Activated naive CD8-positive, alpha-beta T cell treated with anti-CD3 and anti-CD28 coated beads, Interleukin-2, amount 50 U/mL, for 16 hours (primary cell): Measurements from ENCODE around the gene ANKRD33B.

Source experiments
- DNase-seq: peaks from one replicate; pipeline ENCODE4 v3.0.0-alpha.2; 2020; ENCODE audit warnings: low read depth, low spot score

Gene ANKRD33B

DNA sequence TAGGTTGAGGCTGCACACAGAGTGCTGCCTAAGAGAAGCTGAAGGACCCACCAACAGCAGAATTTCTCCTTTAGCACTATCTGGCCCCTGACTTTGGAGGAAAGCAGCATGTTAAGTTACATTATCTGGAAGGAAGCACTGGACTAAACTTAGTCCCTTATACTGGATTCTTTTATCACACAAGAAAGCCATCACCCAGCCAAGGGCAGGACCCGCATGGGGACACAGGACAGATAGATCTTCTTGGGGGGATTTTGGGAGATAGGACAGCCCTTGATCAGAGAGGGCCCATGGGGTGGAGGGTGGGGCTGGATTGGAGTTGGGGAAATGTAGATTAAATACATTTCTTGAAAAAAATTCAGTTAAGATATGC, 14.4 kb downstream of the ANKRD33B start:
- DNase-seq: no peak

DNA sequence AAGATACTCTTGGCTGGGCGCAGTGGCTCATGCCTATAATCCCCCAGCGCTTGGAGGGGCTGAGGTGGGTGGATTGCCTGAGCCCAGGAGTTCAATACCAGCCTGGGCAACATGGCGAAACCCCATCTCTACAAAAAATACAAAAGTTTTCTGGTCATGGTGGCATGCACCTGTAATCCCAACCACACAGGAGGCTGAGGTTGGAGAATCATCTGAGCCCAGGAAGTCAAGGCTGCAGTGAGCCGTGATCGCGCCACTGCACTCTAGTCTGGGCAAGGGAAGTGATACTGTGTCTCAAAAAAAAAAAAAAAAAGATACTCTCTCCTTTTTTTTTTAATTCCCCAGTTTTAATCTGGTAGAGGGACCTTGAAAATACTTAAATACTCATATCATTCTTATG, 15.0 kb downstream of the ANKRD33B start:
- no peak for DNase-seq

GRCh38 chr5:10579536-10580521, 16.0 kb downstream of the ANKRD33B start:
- no peak for DNase-seq

DNA sequence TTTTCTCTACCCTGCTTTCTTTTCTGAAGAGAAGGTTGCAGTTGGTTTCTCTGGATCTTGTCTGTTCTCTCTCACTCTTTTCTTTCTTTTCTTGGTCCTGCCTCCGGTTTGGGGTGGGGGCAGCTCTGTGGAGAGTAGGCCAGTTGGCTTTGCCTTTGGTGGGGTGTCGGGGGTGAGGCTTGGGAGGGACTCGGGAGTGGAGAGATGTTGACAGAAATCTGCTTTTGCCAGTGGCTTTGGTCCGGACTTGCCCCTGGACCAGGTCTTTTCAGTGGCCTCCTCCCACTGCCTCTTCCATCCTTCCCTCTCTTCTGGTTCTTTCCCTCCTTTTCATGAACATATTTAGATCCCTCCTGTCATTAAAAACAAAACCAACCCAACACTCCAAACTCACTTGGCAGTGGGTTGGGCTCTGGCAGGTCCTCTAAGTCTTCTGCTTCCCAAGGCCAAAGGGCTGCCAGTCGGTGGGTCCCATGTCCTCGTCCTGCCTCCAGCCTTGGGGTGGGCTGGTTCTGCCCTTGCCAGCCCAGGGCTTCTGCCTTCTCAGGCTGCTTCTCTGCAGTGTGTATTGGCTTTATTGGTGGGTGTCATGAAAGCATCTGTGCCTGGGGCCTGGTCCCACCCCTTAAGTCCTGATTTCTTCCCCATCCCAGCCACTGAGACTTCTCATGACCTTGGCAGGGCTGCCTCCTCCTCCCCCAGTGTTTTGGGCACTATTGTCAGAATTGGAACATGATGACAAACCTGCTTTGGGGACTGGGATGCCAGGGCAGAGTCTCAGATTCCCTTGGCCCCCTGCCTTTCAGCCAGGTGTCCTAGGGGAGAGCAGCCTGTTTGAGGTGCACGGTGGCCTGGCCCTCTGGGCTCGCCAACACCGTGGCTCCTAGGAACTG, 16.9 kb downstream of the ANKRD33B start:
- DNase-seq: no peak

- no peak for DNase-seq
These were observed 17.5 kb downstream of the ANKRD33B start for GRCh38 chr5:10581424-10581748.

DNA sequence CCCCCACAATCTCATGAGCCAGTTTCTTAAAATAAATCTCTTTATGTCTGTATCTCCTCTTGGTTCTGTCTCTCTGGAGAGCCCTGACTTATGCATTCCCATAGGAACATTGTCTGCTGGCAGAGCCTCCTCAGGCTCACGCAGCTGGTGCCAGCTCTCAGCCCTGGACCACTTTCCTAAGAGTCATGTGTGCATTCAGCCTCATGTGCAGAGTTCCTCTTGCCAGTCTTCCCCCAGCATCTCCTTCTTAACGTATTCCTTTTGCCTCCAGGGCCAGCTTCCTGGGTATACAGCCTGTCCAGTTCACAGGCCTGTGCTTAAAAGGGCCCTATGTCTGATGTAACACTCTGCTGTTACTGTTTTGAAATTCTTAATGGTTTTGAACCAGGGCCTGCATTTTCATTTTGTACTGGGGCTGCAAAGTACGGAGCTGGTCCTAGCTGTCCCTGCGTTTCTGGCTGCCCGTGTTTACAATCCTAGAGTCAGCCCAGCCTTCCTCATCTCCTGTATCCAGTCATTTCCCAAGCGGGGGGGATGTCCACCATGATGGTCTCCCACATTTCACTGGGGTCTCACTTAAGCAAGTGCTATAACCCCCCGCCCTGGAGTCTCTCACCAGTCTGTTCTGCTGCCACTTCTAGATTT, 18.1 kb downstream of the ANKRD33B start:
- DNase-seq: no peak

DNA sequence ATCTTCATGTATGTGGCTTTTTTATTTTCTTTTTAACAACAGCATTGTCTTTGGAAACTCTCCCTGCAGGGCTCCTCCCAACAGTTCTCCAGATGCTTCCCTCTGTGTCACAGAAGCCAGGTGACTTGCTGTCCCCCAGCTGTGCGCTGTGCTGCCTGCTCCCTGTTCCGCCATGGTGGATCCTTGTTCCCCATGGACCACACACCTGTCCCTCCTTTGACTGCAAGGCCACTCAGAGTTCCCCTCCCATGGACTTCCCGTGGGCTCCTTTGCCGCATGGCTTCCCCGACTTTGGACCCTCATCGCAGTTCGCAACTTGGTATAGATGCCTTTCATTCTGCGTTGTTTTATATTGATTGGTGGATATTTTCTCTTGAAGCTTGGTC, 18.6 kb downstream of the ANKRD33B start:
- no peak for DNase-seq

DNA sequence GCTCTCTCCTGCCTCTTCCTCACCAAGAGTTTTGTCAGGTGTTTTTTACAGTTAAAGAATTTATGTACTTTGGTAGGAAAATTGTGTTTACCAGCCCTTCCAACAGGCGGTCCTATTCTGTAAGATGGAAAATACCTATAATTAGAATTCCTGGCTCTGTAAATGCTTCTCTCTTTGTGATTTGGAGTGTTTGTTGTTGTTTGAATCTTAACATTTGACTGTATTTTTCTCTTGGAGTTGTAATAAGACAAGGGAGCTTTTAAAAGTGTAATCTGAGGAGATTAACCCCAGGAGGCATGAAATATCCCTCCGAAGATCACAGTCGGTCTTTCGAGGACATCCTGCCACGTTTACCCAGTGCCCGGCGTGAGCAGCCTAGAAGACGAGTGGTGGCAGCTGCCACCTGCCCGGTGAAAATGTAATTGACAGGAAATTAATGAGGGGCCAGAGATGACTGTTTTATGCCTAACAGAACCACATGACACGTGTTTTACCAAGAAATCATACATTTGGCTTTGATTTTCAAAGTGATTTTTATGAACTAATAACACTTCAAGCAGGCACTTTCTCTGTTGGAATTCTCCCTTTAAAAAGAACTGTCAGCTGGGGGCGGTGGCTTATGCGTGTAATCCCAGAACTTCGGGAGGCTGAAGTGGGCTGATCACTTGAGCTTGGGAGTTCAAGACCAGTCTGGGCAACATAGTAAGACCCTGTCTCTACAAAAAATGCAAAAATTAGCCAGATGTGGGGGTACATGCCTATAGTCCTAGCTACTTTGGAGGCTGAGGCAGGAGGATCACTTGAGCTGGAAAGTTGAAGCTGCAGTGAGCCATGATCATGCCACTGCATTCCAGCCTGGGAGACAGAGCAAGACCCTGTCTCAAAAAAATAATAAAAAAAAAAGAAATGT, 20.0 kb downstream of the ANKRD33B start:
- DNase-seq: no peak

DNA sequence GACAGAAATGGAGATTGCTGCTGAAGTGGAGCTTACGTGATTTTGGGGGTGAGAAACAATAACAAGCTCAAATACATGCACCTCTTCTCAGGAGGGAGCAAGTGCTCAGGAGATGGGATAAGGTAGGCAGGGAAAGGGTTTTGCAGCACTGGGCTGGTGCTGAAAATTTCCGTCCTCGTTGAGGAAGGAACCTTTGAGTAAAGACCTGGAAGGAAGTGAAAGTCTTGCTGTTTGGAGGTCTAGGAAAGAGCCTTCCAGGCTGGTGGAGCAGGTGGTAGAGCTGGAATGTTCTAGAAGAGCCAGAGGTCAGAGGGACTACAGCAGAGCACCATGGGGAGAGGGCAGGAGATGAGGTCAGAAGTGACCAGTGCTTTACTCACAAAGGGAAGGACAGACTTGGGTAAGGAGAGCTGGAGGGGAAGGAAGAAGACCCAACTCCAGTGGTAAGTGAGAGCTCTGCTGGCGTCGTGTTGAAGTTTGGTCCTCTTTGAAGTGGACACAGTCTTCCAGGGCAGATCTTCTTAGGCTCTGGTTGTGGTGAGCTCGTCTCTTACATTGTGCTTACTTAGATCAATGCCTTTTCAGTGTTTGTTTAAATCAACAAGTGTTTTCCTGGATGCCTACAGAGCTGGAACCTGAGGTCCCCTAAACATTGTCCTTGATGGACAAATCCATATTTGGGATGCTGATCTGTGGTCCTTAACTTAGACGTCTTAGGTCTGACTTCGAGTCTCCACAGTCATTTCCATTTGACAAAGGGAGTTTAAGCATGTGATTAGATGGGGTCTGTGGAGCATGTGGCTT, 21.0 kb downstream of the ANKRD33B start:
- DNase-seq: no peak

GRCh38 chr5:10585518-10585915, 21.6 kb downstream of the ANKRD33B start:
- no peak for DNase-seq

DNA sequence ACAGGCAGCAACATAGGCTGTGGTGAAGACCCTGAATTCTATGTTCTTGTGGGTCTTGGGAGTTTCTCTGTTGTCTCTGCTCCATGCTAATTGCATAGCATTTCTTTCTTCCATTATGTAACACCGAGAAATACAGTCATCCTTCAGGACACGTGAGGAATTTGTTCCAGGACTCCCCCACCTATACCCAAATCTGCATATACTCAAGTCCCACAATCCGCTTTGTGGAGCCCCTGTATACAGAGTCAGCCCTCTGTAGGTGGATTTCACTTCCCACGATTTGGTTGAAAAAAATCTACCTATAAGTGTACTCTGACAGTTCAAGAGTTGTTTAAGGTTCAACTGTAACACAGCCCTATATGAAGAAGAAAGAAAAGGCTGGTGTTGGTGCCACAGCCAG, 22.1 kb downstream of the ANKRD33B start:
- no peak for DNase-seq

DNA sequence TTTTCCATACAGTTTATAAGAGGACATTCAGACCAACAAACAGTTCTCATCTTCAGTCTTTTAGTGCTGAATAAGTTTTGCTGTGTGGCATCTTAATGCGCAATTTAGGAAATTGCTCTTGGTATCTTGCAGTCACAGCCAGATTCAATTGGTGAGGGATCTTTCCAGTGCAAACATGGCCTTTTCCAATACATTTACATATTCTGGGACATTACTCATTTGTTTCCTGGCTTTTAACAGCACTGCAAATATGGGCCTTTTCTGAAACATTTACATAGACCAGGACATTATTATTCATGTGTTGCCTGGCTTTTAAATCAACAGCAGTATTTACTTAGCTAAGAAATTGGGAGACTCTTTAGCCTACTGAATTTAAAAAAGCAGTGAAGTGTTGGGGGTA, 22.7 kb downstream of the ANKRD33B start:
- DNase-seq: no peak

GRCh38 chr5:10588109-10588775, 24.4 kb downstream of the ANKRD33B start:
- DNase-seq: no peak

DNA sequence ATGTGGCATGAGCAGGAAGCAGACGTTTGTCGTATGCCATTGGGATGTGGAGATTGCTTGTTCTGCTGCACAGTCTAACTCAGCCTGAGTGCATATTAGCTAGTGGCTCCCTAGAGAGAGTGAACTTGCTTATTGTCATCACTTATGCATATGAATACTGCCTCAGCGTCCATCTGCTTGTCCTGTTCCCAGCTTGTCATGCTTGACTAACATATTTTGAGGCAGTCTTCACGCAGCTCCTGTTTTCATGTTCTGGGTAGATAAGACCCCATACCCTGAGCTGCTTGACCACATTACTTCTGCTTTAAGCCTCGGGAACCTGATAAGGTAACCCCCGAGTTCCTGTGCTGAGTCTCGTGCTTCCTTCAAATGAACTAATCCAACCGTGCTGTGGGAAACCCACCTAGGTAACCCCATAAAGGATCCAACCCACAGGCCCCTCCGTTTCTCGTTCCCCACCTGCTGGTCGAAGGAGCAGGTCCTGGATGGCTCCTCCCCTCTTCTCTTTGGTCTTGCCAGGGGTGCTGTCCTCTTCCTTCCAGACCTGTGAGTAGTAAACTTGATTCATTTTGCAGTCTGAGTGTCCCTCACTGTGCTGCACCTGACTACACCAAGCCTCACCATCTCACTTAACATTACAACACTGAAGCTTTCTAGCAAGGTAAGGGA, 25.0 kb downstream of the ANKRD33B start:
- no peak for DNase-seq

GRCh38 chr5:10590226-10590999, 26.5 kb downstream of the ANKRD33B start:
- DNase-seq: no peak

DNA sequence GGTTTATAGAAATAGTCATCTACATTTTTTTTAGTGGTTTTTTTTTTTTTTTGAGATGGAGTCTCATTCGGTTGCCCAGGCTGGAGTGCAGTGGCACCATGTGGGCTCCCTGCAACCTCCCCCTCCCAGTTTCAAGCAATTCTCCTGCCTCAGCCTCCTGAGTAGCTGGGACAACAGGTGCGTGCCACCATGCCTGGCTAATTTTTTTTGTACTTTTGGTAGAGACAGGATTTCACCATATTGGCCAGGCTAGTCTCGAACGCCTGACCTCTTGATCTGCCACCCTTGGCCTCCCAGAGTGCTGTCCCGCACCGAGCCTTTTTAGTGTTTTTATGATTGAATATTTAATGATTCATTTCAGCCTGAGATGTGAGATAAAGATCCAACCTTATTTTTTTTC, 27.3 kb downstream of the ANKRD33B start:
- no peak for DNase-seq

DNA sequence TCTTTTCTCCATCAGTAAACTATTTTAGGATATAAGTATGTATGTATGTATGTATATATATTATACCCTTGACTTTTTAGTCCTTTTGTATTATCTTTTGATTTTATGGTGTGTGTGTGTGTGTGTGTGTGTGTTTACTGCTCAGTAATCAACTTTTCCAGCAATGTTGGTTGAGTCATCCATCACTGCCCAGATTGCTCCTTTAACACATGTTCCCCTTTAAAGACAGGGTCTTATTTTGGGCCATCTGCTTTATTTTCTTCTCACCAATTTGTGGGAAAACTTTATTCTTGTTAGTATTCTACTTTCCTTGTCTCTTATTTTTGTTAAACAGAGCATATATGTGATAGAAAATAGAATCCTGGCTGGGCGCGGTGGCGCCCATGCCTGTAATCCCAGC, 28.1 kb downstream of the ANKRD33B start:
- no peak for DNase-seq

DNA sequence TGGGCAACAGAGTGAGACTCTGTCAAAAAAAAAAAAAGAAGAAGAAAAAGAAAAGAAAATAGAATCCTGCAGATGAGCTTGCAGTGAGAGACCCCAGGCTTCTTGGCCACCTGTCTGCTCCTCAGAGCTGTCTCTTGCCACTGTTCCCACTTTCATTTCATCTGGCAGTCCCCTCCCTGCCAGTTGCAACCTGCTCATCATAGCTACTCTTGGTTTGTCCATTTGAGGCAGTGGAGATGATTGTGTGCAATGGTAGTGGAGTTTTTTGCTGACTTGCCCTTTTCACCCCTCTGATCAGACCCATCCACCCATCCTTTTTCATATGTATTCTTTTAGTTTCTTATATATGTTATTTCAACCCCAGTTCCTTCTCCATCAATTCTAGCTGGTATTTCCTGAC, 28.7 kb downstream of the ANKRD33B start:
- no peak for DNase-seq
